A549 (cell line): ENCODE data around the gene UNC45B. TPM values are rescaled to one million over a fixed set of nuclear protein-coding genes. Genes with fewer than 3 reads are reported as not detected.

Experiments
- ATAC-seq, 2 experiments: fragments of 200-7000 bp in 1 of 2; fragments of >200 bp in 1 of 2; cut with Nextera tagmentation in 1 of 2; cut with Tn5 transposase in 1 of 2; 3 replicates each; pipeline versions ENCODE4 v1.8.0 to v1.9.1; 2018 to 2020; ENCODE audit warnings: mild to moderate bottlenecking in 1 of 2, moderate library complexity in 1 of 2
- CTCF ChIA-PET: fragments of 300-600 bp; sonication (Branson Sonifier 250); formaldehyde crosslinking; extraction: SDS; loops from one replicate; lab custom pipeline; 2021; ENCODE audit warnings: antibody characterized with exemption, inconsistent platforms; lab: Yijun Ruan, JAX
- POLR2A ChIA-PET: fragments of 350-600 bp; formaldehyde crosslinking; extraction: SDS; loops from one replicate; lab custom pipeline; 2021; ENCODE audit warnings: antibody characterized with exemption, inconsistent platforms; lab: Yijun Ruan, JAX
- DNase-seq, 2 experiments: peaks; one replicate each; pipeline versions ENCODE4 v3.0.0 to v3.0.0-alpha.2; 2011 to 2016; ENCODE audit warnings: low read depth in 1 of 2, low spot score in 1 of 2
- FAIRE-seq: peaks from 2 replicates; lab custom pipeline; 2011; peaks lifted over from hg19 to GRCh38; lab: Jason Lieb, UNC
- H3K27ac ChIP-seq, 2 experiments: fragments of >200 bp; sonication (Bioruptor Twin); formaldehyde crosslinking; 3 replicates each; pipeline ENCODE4 v1.5.1; 2016 to 2017
- H3K4me1 ChIP-seq: fragments of >200 bp; sonication (Bioruptor Twin); formaldehyde crosslinking; 3 replicates; pipeline ENCODE4 v1.6.1; 2016
- H3K4me2 ChIP-seq: fragments of >200 bp; sonication (Bioruptor Twin); formaldehyde crosslinking; 3 replicates; pipeline ENCODE4 v1.6.1; 2016
- H3K4me3 ChIP-seq: fragments of >200 bp; sonication (Bioruptor Twin); formaldehyde crosslinking; 3 replicates; pipeline ENCODE4 v1.5.1; 2016
- H3K9me3 ChIP-seq: fragments of >200 bp; sonication (Bioruptor Twin); formaldehyde crosslinking; 3 replicates; pipeline ENCODE4 v1.6.1; 2016
- BCL3 ChIP-seq: fragments of >200 bp; sonication (Bioruptor Twin); formaldehyde crosslinking; IDR thresholded peaks from 3 replicates; pipeline ENCODE4 v1.6.1; 2016
- CBX2 ChIP-seq: fragments of 200-600 bp; sonication (generic); IDR thresholded peaks from 2 replicates; pipeline ENCODE4 v1.6.1; 2016; ENCODE audit warnings: low read depth, mild to moderate bottlenecking, borderline replicate concordance
- E2F6 ChIP-seq: IDR thresholded peaks from 2 replicates; pipeline ENCODE4 v1.6.1; 2012; ENCODE audit warnings: low read depth, borderline replicate concordance
- EHMT2 ChIP-seq: fragments of 200-600 bp; sonication (generic); IDR thresholded peaks from 2 replicates; pipeline ENCODE4 v1.6.1; 2016; ENCODE audit warnings: antibody characterized with exemption, low read depth, mild to moderate bottlenecking, moderate library complexity
- ESRRA ChIP-seq: fragments of 150-350 bp; IDR thresholded peaks from 2 replicates; pipeline ENCODE4 v1.6.1; 2014; ENCODE audit warnings: mild to moderate bottlenecking, low read length, borderline replicate concordance
- FOSB ChIP-seq: fragments of 250-450 bp; sonication (Bioruptor Pico); IDR thresholded peaks from 2 replicates; pipeline ENCODE4 v1.5.0; 2020; ENCODE audit warnings: mild to moderate bottlenecking, moderate library complexity
- FOXS1 ChIP-seq: fragments of 250-450 bp; sonication (Bioruptor Pico); IDR thresholded peaks from 2 replicates; pipeline ENCODE4 v1.5.0; 2020; ENCODE audit warnings: mild to moderate bottlenecking, moderate library complexity
- GATA3 ChIP-seq: IDR thresholded peaks from 2 replicates; pipeline ENCODE4 v1.6.1; 2012; ENCODE audit warnings: borderline replicate concordance
- JUN ChIP-seq, 2 experiments: fragments of >200 bp; sonication (Bioruptor Twin); formaldehyde crosslinking; IDR thresholded peaks; 2 replicates in 1 of 2; 3 replicates in 1 of 2; pipeline ENCODE4 v1.6.1; 2016 to 2017
- KDM1A ChIP-seq: fragments of 200-600 bp; sonication (generic); IDR thresholded peaks from 2 replicates; pipeline ENCODE4 v1.6.1; 2016; ENCODE audit warnings: low read depth, mild to moderate bottlenecking
- KDM5A ChIP-seq: fragments of 200-600 bp; sonication (generic); IDR thresholded peaks from 2 replicates; pipeline ENCODE4 v1.6.1; 2016; ENCODE audit warnings: antibody characterized with exemption, mild to moderate bottlenecking
- MAFK ChIP-seq: fragments of 450-650 bp; IDR thresholded peaks from 2 replicates; pipeline ENCODE4 v1.6.1; 2014; ENCODE audit not compliant: partially characterized antibody
- NPAS2 ChIP-seq: fragments of 250-450 bp; sonication (Bioruptor Pico); IDR thresholded peaks from 2 replicates; pipeline ENCODE4 v1.8.0; 2022; ENCODE audit warnings: mild to moderate bottlenecking, moderate library complexity, borderline replicate concordance
- PBX3 ChIP-seq: IDR thresholded peaks from 2 replicates; pipeline ENCODE4 v1.6.1; 2012
- POLR2AphosphoS2 ChIP-seq: conservative IDR thresholded peaks from 2 replicates; pipeline ENCODE4 v1.6.1; 2012; ENCODE audit warnings: low read length, improper control_type of control experiment, inconsistent platforms
- RAD21 ChIP-seq, 2 experiments: fragments of >200 bp in 1 of 2; sonication (Bioruptor Twin) in 1 of 2; formaldehyde crosslinking in 1 of 2; IDR thresholded peaks in 1 of 2; conservative IDR thresholded peaks in 1 of 2; 2 replicates in 1 of 2; 3 replicates in 1 of 2; pipeline ENCODE4 v1.6.1; 2012 to 2018; ENCODE audit warnings: inconsistent platforms in 1 of 2
- SMC3 ChIP-seq: fragments of >200 bp; sonication (Bioruptor Twin); formaldehyde crosslinking; IDR thresholded peaks from 3 replicates; pipeline ENCODE4 v1.6.1; 2018; ENCODE audit warnings: inconsistent platforms
- TFCP2L1 ChIP-seq: fragments of 250-450 bp; sonication (Bioruptor Pico); IDR thresholded peaks from 2 replicates; pipeline ENCODE4 v1.5.0; 2021; ENCODE audit warnings: mild to moderate bottlenecking
- TP53 ChIP-seq: fragments of 250-450 bp; sonication (Bioruptor Pico); IDR thresholded peaks from 2 replicates; pipeline ENCODE4 v1.5.0; 2021; ENCODE audit warnings: mild to moderate bottlenecking, moderate library complexity
- ZC3H11A ChIP-seq: fragments of 450-650 bp; IDR thresholded peaks from 2 replicates; pipeline ENCODE4 v1.6.1; 2014; ENCODE audit warnings: antibody characterized with exemption, mild to moderate bottlenecking
- ZNF302 ChIP-seq: fragments of 250-450 bp; sonication (Bioruptor Pico); IDR thresholded peaks from 2 replicates; pipeline ENCODE4 v1.9.0; 2021; ENCODE audit warnings: inconsistent platforms, mild to moderate bottlenecking, moderate library complexity
- WGBS: methylation state at CpG from one replicate; pipeline ENCODE4 v1.1.6; 2017; ENCODE audit errors: missing lambda C conversion rate; 5-methylcytosine and 5-hydroxymethylcytosine counted together
- polyA plus RNA-seq, 4 experiments: library from polyadenylated mRNA; depleted of rRNA in 3 of 4; stranded (reverse); fragments of >200 nt; fragmentation: RNase III in 1 of 4; extraction: RNeasy Plus Mini Kit Qiagen cat#74134 plus additional on column Dnase treatment in 1 of 4; gene quantifications; 2 replicates in 3 of 4; 3 replicates in 1 of 4; pipeline ENCODE4 v1.2.3, GENCODE V29; 2011 to 2017

Gene UNC45B
- polyA plus RNA-seq, 2 of the 4 experiments (the other 2 are of a cell fraction), result not detected

GRCh38 chr17:35119370-35120165 is 28.0 kb upstream of the UNC45B start, which contains the start of gene RAD51D (continued):
- TF ChIP-seq E2F6 (peak; percentile 82), GATA3 (no peak; the same call in 1 of the 2 replicates), RAD21 (conservative IDR thresholded peaks at IDR 0.05 in 1 of 2, IDR thresholded peaks at IDR 0.05 in 1 of 2) (peak; percentile 86 to 100), SMC3 (peak; percentile 99)
- TF ChIP-seq, all 56 proteins: peak for 17

GRCh38 chr17:35121315-35121714 is 26.3 kb upstream of the UNC45B start, which contains the start of gene FNDC8:
FNDC8 (plus strand) TSS chr17:35121615; CDS start chr17:35121694, 79 bp downstream.
- POLR2A ChIA-PET, result interaction anchor here (0.6 kb wide), 1 partner anchor 31 kb away, joined by 3 read pairs; no protein-coding TSS in a partner anchor
- WGBS, result 95% methylated on average over 3 of the region's 3 CpGs
- TF ChIP-seq ZNF302 (CRISPR knock-in tag), result no peak
- no peak for TF ChIP-seq KDM5A
- no peak for TF ChIP-seq JUN (IDR thresholded peaks at IDR 0.05)
- no peak for TF ChIP-seq FOXS1 (CRISPR knock-in tag)
- TF ChIP-seq KDM1A, result no peak
- no peak for TF ChIP-seq BCL3
- TF ChIP-seq POLR2AphosphoS2, result no peak
- no peak for TF ChIP-seq E2F6
- TF ChIP-seq ESRRA, result no peak
- no peak for TF ChIP-seq PBX3
- no peak for TF ChIP-seq TFCP2L1 (CRISPR knock-in tag)
- no peak for TF ChIP-seq CBX2
- no peak for TF ChIP-seq MAFK
- TF ChIP-seq TP53 (CRISPR knock-in tag), result no peak
- TF ChIP-seq EHMT2, result no peak
- ATAC-seq (no peak), FAIRE-seq (no peak), DNase-seq (no peak)
- no peak within 1 kb of the TSS for H3K27ac ChIP-seq
- H3K9me3 ChIP-seq, result no peaks in the 10 kb centered on the region
- H3K4me3 ChIP-seq, result no peak within 1 kb of the TSS
- no peak within 1 kb of the TSS for H3K4me2 ChIP-seq
- peaks cover 23% of the 10 kb centered on the region for H3K4me1 ChIP-seq
- CTCF ChIA-PET, result interaction anchor here (1.3 to 13.1 kb wide), 11 partner anchors 9 to 703 kb away, joined by 3 to 297 read pairs (median 33); partner anchors contain the start of gene NLE1

GRCh38 chr17:35127751-35128514 is 19.7 kb upstream of the UNC45B start:
- no peak for TF ChIP-seq NPAS2 (CRISPR knock-in tag)
- TF ChIP-seq FOSB, result no peak
- 0 out of 2 replicates have a peak, but pooled peaks have one; percentile 5 for TF ChIP-seq ZC3H11A
- no peak overlapping the region for H3K27ac ChIP-seq
- DNase-seq (no peak), FAIRE-seq (peak; percentile 59), ATAC-seq (no peak; a peak in 2 of 6 replicates)
- H3K4me1 ChIP-seq, result no peaks in the 10 kb centered on the region
- H3K4me2 ChIP-seq, result no peak overlapping the region
- POLR2A ChIA-PET, result interaction anchor here (1.4 kb wide), 1 partner anchor 115 kb away, joined by 3 read pairs; the partner anchor contains the start of gene SLFN5
- H3K9me3 ChIP-seq, result no peaks in the 10 kb centered on the region
- no peak overlapping the region for H3K4me3 ChIP-seq
- CTCF ChIA-PET, result interaction anchor here (1.3 to 7.1 kb wide), 8 partner anchors 9 to 708 kb away, joined by 3 to 69 read pairs (median 6); partner anchors contain the start of genes NLE1 and RAD51D
- WGBS, result 91% methylated on average over 11 of the region's 11 CpGs
